Lung (tissue), 12 donors: Measurements from ENCODE around the gene PABPN1L. TPM values are rescaled to one million over a fixed set of nuclear protein-coding genes. Genes with fewer than 3 reads are reported as not detected.
A peak's percentile ranks its signal among the peaks of the same experiment; 100 is the strongest.

Experiments used
- ATAC-seq: fragments of 200-7000 bp; cut with Tn5 transposase; one replicate; pipeline ENCODE4 v1.9.1; 2020; ENCODE audit warnings: moderate number of reproducible peaks; ENCODE audit not compliant: insufficient read depth, low FRiP score
- DNase-seq, 3 donors: peaks; one replicate each; pipeline ENCODE4 v3.0.0-alpha.2; 2013 to 2017
- H3K27ac ChIP-seq, 2 donors: one replicate each; pipeline ENCODE4 v1.5.1; 2013; ENCODE audit warnings: mild to moderate bottlenecking in 2 of 2, moderate library complexity in 2 of 2, control low read depth in 1 of 2, inconsistent platforms in 1 of 2, low read depth in 1 of 2, low read length in 1 of 2
- H3K27me3 ChIP-seq, 3 donors: one replicate each; pipeline ENCODE4 v1.5.1; 2013; ENCODE audit warnings: low read length in 2 of 3; ENCODE audit not compliant: control insufficient read depth in 3 of 3, insufficient read depth in 3 of 3
- H3K36me3 ChIP-seq, 4 donors: one replicate each; pipeline ENCODE4 v1.5.1; 2013; ENCODE audit warnings: low read length in 4 of 4, mild to moderate bottlenecking in 1 of 4, moderate library complexity in 1 of 4; ENCODE audit not compliant: control insufficient read depth in 4 of 4, insufficient read depth in 4 of 4
- H3K4me1 ChIP-seq, 5 donors: one replicate each; pipeline ENCODE4 v1.5.1; 2013; ENCODE audit warnings: low read length in 5 of 5, mild to moderate bottlenecking in 2 of 5, moderate library complexity in 1 of 5; ENCODE audit not compliant: control insufficient read depth in 5 of 5, insufficient read depth in 5 of 5
- H3K4me3 ChIP-seq: one replicate; pipeline ENCODE4 v1.5.1; 2013; ENCODE audit warnings: mild to moderate bottlenecking, control low read depth, moderate library complexity
- H3K9ac ChIP-seq, 2 donors: one replicate each; pipeline ENCODE4 v1.5.1; 2013; ENCODE audit warnings: low read length in 2 of 2, control low read depth in 1 of 2; ENCODE audit not compliant: insufficient read depth in 1 of 2
- H3K9me3 ChIP-seq, 4 donors: one replicate each; pipeline ENCODE4 v1.5.1; 2013; ENCODE audit warnings: low read length in 3 of 4, mild to moderate bottlenecking in 1 of 4, moderate library complexity in 1 of 4; ENCODE audit not compliant: control insufficient read depth in 4 of 4, insufficient read depth in 3 of 4
- CTCF ChIP-seq: IDR thresholded peaks from 2 replicates; pipeline ENCODE4 v1.5.1; 2012; ENCODE audit warnings: mild to moderate bottlenecking; ENCODE audit errors: control extremely low read depth, extremely low read depth
- WGBS, 2 donors: extraction: QIAGEN DNeasy Blood & Tissue Kit; methylation state at CpG; one replicate each; pipeline ENCODE4 v1.1.7; 2013; 5-methylcytosine and 5-hydroxymethylcytosine counted together
- polyA plus RNA-seq, 2 donors: library from polyadenylated mRNA; stranded (reverse); fragments of 200-250 nt; gene quantifications; one replicate each; pipeline ENCODE4 v1.2.1, GENCODE V29; 2013
- total RNA-seq, 2 donors: library from RNA; depleted of rRNA in 1 of 2; stranded (reverse); fragments of >200 nt in 1 of 2; gene quantifications; one replicate each; pipeline ENCODE4 v1.2.1, GENCODE V29; 2014 to 2021
- donor health status: control.
- donor health status: control.
- donor health status: Bipolar disorder and iron deficiency.
- donor health status: healthy.
- donor health status: DM: yes; HTN: yes; CAD: no.

Gene PABPN1L
- total and polyA plus RNA-seq, 4 donors, result 0.03 to 0.22 TPM; not detected in 2

DNA sequence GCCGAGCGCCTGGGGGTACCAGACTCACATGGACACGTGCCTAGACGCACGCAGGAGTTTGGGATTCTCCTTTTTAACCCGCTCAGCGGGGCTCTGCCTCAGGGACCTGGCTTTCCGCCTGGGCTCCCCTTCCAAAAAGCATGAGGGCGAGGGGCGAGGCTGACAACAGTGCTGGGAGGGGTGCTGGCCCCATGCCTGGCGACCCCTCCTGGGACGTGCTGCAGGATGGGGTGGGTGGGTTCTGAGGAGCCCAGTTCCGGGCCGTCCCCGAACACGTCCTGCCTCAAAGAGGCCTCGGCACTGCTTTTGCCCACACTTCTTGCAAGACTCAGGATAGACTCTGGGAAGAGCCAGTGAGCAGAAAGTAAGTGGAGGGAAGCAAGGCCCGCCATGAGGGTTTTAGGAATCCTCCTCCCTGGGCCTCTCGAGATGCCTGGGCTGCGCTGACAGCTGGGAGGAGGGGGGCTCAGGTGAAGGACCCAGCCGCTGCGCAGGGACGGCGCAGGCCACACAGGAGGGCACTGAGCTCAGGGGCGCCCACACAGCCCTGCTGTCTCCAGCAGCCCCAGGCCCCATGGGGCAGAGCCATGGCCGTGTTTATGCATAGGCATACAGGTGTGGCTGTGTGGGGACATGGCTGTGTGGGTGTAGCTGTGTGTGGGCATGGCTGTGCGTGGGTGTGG lies 15.4 kb upstream of the PABPN1L start:
- H3K27me3 ChIP-seq, result peaks cover 0 to 6% (median 3%) of the 10 kb centered on the region in 3 donors
- H3K9me3 ChIP-seq, result peaks cover 0 to 5% (median 0%) of the 10 kb centered on the region in 4 donors
- H3K36me3 ChIP-seq, result peaks cover 0 to 10% (median 0%) of the 10 kb centered on the region in 4 donors
- H3K4me1 ChIP-seq, result peaks cover 0 to 26% (median 13%) of the 10 kb centered on the region in 5 donors
- DNase-seq (no peak), ATAC-seq (no peak)
- H3K4me3 ChIP-seq, result no peak overlapping the region
- TF ChIP-seq CTCF, result no peak
- no peak overlapping the region for H3K9ac ChIP-seq
- no peak overlapping the region for H3K27ac ChIP-seq
- 89 to 94% methylated on average over 27 of the region's 27 CpGs for WGBS, 2 donors

GRCh38 chr16:88881007-88881615 lies 14.7 kb upstream of the PABPN1L start:
- TF ChIP-seq CTCF, result no peak
- H3K9me3 ChIP-seq, result peaks cover 0 to 5% (median 0%) of the 10 kb centered on the region in 4 donors
- WGBS, 2 donors, result 72 to 85% methylated on average over 46 of the region's 46 CpGs
- no peak overlapping the region for H3K4me3 ChIP-seq
- ATAC-seq (no peak), DNase-seq (peak in 1 of 3 donors; percentile 29)
- H3K27ac ChIP-seq, result no peak overlapping the region
- H3K9ac ChIP-seq, result no peak overlapping the region
- peaks cover 0 to 6% (median 3%) of the 10 kb centered on the region in 3 donors for H3K27me3 ChIP-seq
- H3K36me3 ChIP-seq, result peaks cover 0 to 15% (median 0%) of the 10 kb centered on the region in 4 donors
- peaks cover 0 to 19% (median 11%) of the 10 kb centered on the region in 5 donors for H3K4me1 ChIP-seq

DNA sequence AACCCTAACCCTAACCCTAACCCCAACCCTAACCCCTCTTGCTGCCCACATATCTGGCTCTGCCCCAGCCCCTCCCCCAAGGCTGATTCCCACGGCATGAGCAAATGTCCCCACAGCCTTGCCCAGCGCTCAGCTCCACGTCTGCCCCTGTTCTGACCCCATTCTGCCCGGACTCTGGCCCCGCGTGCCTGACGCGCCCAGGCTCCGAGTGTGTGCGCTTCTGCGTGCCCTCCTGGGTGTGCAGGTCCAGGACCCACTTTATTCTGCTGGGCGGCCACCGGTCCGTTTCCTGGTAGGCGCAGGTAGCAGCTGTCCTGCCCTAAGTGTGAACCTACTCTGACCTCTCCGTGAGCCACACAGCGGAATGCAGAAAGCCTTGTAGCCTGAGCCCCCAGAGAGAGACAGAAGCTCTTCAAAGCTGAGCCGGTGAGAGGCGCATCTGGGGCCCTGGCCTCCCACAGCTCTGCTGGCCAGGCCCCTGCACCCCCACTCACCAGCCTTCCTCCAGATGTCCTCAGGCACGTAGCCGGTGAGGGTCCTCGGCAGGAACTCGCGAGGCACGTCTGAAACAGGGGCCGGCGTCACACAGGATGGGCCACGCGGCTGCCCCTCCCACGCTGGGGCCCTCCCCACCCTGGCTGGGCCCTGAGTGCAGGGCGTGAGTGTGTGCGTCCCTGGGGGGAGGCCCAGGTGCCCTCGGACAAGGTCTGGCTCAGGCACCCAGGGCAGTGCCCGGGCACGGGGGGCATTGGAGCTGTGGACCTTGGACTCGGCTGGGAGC lies 14.0 kb upstream of the PABPN1L start:
- no peak for DNase-seq
- ATAC-seq, result no peak
- H3K9ac ChIP-seq, result no peak overlapping the region
- H3K27ac ChIP-seq, result no peak overlapping the region
- peaks cover 0 to 6% (median 3%) of the 10 kb centered on the region in 3 donors for H3K27me3 ChIP-seq
- no peak overlapping the region for H3K4me3 ChIP-seq
- peaks cover 0 to 5% (median 0%) of the 10 kb centered on the region in 4 donors for H3K9me3 ChIP-seq
- peaks cover 0 to 15% (median 0%) of the 10 kb centered on the region in 4 donors for H3K36me3 ChIP-seq
- WGBS, 2 donors, result 75 to 88% methylated on average over 36 of the region's 36 CpGs
- peaks cover 0 to 15% (median 9%) of the 10 kb centered on the region in 5 donors for H3K4me1 ChIP-seq
- TF ChIP-seq CTCF, result no peak
